Smooth muscle cell (in vitro differentiated cells): ENCODE measurements around the gene ADAM12. TPM values are rescaled to one million over a fixed set of nuclear protein-coding genes. Genes with fewer than 3 reads are reported as not detected.

Source experiments
- DNase-seq: peaks from one replicate; lab custom pipeline; 2025; ENCODE audit not compliant: unreplicated experiment; lab: John Stamatoyannopoulos, UW
- H2AFZ ChIP-seq: fragments of 200-600 bp; sonication (generic); 2 replicates; pipeline ENCODE4 v1.6.0; 2016; ENCODE audit warnings: antibody characterized with exemption, low read depth, mild to moderate bottlenecking
- H3F3A ChIP-seq: fragments of 200-600 bp; sonication (generic); 2 replicates; pipeline ENCODE4 v1.6.0; 2017; ENCODE audit warnings: antibody characterized with exemption, low read depth
- H3K27ac ChIP-seq: fragments of 200-600 bp; sonication (generic); 2 replicates; pipeline ENCODE4 v1.5.1; 2016; ENCODE audit warnings: low read depth, mild to moderate bottlenecking
- H3K27me3 ChIP-seq: fragments of 200-600 bp; sonication (generic); 2 replicates; pipeline ENCODE4 v1.6.1; 2016; ENCODE audit warnings: low read depth, mild to moderate bottlenecking
- H3K36me3 ChIP-seq: fragments of 200-600 bp; sonication (generic); 2 replicates; pipeline ENCODE4 v1.5.1; 2016; ENCODE audit warnings: low read depth
- H3K4me1 ChIP-seq: fragments of 200-600 bp; sonication (generic); 2 replicates; pipeline ENCODE4 v1.5.1; 2016; ENCODE audit warnings: low read depth
- H3K4me2 ChIP-seq: fragments of 200-600 bp; sonication (generic); 2 replicates; pipeline ENCODE4 v1.6.0; 2016; ENCODE audit warnings: mild to moderate bottlenecking
- H3K4me3 ChIP-seq: fragments of 200-600 bp; sonication (generic); 2 replicates; pipeline ENCODE4 v1.5.1; 2016; ENCODE audit warnings: mild to moderate bottlenecking
- H3K79me2 ChIP-seq: fragments of 200-600 bp; sonication (generic); 2 replicates; pipeline ENCODE4 v1.6.0; 2016; ENCODE audit warnings: low read depth, mild to moderate bottlenecking
- H3K9ac ChIP-seq: fragments of 200-600 bp; sonication (generic); 2 replicates; pipeline ENCODE4 v1.6.0; 2016; ENCODE audit warnings: low read depth
- H3K9me3 ChIP-seq: fragments of 200-600 bp; sonication (generic); replicated peaks from 2 replicates; pipeline ENCODE4 v1.5.1; 2016; ENCODE audit warnings: low read depth
- H4K20me1 ChIP-seq: fragments of 200-600 bp; sonication (generic); 2 replicates; pipeline ENCODE4 v1.6.0; 2016; ENCODE audit warnings: low read depth
- CTCF ChIP-seq: fragments of 200-600 bp; sonication (generic); IDR thresholded peaks from 2 replicates; pipeline ENCODE4 v1.5.1; 2017; ENCODE audit warnings: borderline replicate concordance, mild to moderate bottlenecking, antibody characterized with exemption; ENCODE audit not compliant: insufficient read depth, poor library complexity, severe bottlenecking
- WGBS: methylation state at CpG from one replicate; pipeline ENCODE4 v1.1.7; 2016; ENCODE audit warnings: low lambda C conversion rate; 5-methylcytosine and 5-hydroxymethylcytosine counted together
- polyA plus RNA-seq: library from polyadenylated mRNA; unstranded; fragments of >200 nt; fragmentation: Nextera tagmentation; extraction: Ambion mirVana; gene quantifications from 2 replicates; pipeline ENCODE4 v1.2.1, GENCODE V29; 2016
- total RNA-seq: library from RNA; depleted of rRNA; stranded (reverse); fragments of >200 nt; gene quantifications from 2 replicates; pipeline ENCODE4 v1.2.3, GENCODE V29; 2014

Gene ADAM12
- total and polyA plus RNA-seq, 2 experiments from 2014 or later = 40.0 to 54.3 TPM

- 70% methylated on average over 2 of the region's 2 CpGs for WGBS
- Histone ChIP-seq H2AFZ (no peak overlapping the region), H3K4me2 (no peak overlapping the region), H3K4me3 (no peak overlapping the region), H3K36me3 (no peaks in the 10 kb centered on the region), H3K79me2 (no peaks in the 10 kb centered on the region), H3K27me3 (no peaks in the 10 kb centered on the region), H3K9ac (no peak overlapping the region), H3K27ac (no peak overlapping the region), H3K4me1 (peaks cover 11% of the 10 kb centered on the region), H3F3A (peaks cover 7% of the 10 kb centered on the region), H4K20me1 (no peaks in the 10 kb centered on the region), H3K9me3 (no peaks in the 10 kb centered on the region)
- TF ChIP-seq CTCF = no peak
- no peak for DNase-seq
These were observed 370.2 kb downstream of the ADAM12 start for GRCh38 chr10:126017961-126018560.

- Histone ChIP-seq H3K4me3 (no peak overlapping the region), H3F3A (peaks cover 11% of the 10 kb centered on the region), H4K20me1 (no peaks in the 10 kb centered on the region), H2AFZ (no peak overlapping the region), H3K27me3 (no peaks in the 10 kb centered on the region), H3K79me2 (no peaks in the 10 kb centered on the region), H3K9me3 (no peaks in the 10 kb centered on the region), H3K4me1 (peaks cover 14% of the 10 kb centered on the region), H3K36me3 (no peaks in the 10 kb centered on the region), H3K27ac (peak overlapping the region; percentile 94), H3K4me2 (no peak overlapping the region), H3K9ac (no peak overlapping the region)
- WGBS = 99% methylated on average over 3 of the region's 3 CpGs
- DNase-seq = no peak
- TF ChIP-seq CTCF = no peak
These were observed 371.4 kb downstream of the ADAM12 start for GRCh38 chr10:126016882-126017281.

- H3K4me2 ChIP-seq = no peak overlapping the region
- no peaks in the 10 kb centered on the region for H3K36me3 ChIP-seq
- H3K27me3 ChIP-seq = no peaks in the 10 kb centered on the region
- H2AFZ ChIP-seq = no peak overlapping the region
- 100% methylated on average over 4 of the region's 4 CpGs for whole genome bisulfite sequencing
- H3K9ac ChIP-seq = no peak overlapping the region
- peak overlapping the region; percentile 94 for H3K27ac ChIP-seq
- no peak overlapping the region for H3K4me3 ChIP-seq
- no peaks in the 10 kb centered on the region for H4K20me1 ChIP-seq
- H3K9me3 ChIP-seq = no peaks in the 10 kb centered on the region
- no peak for TF ChIP-seq CTCF
- DNase-seq = no peak
- peaks cover 12% of the 10 kb centered on the region for H3F3A ChIP-seq
- H3K79me2 ChIP-seq = no peaks in the 10 kb centered on the region
- peaks cover 14% of the 10 kb centered on the region for H3K4me1 ChIP-seq
These were observed 372.0 kb downstream of the ADAM12 start for GRCh38 chr10:126016156-126016805.

GRCh38 chr10:126015413-126015812, 372.9 kb downstream of the ADAM12 start:
- Histone ChIP-seq H3K27me3 (no peaks in the 10 kb centered on the region), H2AFZ (no peak overlapping the region), H3K4me1 (peaks cover 14% of the 10 kb centered on the region), H3K27ac (peak overlapping the region; percentile 94), H3K4me3 (no peak overlapping the region), H3K9me3 (no peaks in the 10 kb centered on the region), H3K79me2 (no peaks in the 10 kb centered on the region), H4K20me1 (no peaks in the 10 kb centered on the region), H3K36me3 (no peaks in the 10 kb centered on the region), H3K9ac (peak overlapping the region; percentile 72), H3F3A (peaks cover 12% of the 10 kb centered on the region), H3K4me2 (no peak overlapping the region)
- no peak for DNase-seq
- 35% methylated on average over 3 of the region's 3 CpGs for WGBS
- TF ChIP-seq CTCF = no peak
